SK-N-SH (cell line): ENCODE measurements around the gene SAP30L. TPM values are rescaled to one million over a fixed set of nuclear protein-coding genes. Genes with fewer than 3 reads are reported as not detected.

Experiments used
- CTCF ChIA-PET: fragments of 300-600, 350-600 bp; formaldehyde crosslinking; extraction: SDS; loops from one replicate; lab custom pipeline; 2021; lab: Yijun Ruan, JAX
- POLR2A ChIA-PET: fragments of 350-600 bp; sonication (Branson Sonifier 250); formaldehyde crosslinking; extraction: SDS; loops from one replicate; lab custom pipeline; 2020; ENCODE audit warnings: antibody characterized with exemption, inconsistent platforms; lab: Yijun Ruan, JAX
- DNase-seq: peaks from one replicate; pipeline ENCODE4 v3.0.0; 2012
- H2AFZ ChIP-seq: fragments of 200-600 bp; sonication (generic); 2 replicates; pipeline ENCODE4 v1.8.1; 2016; ENCODE audit warnings: antibody characterized with exemption, mild to moderate bottlenecking, low read depth
- H3F3A ChIP-seq: fragments of 200-600 bp; sonication (generic); replicated peaks from 2 replicates; pipeline ENCODE3; 2016; ENCODE audit warnings: antibody characterized with exemption, mild to moderate bottlenecking; ENCODE audit not compliant: insufficient read depth
- H3K27ac ChIP-seq, 2 experiments: fragments of 200-500 bp in 1 of 2; fragments of 200-600 bp in 1 of 2; sonication (Bioruptor generic) in 1 of 2; sonication (generic), shearing (Covaris generic) in 1 of 2; 2 replicates each; pipeline versions ENCODE4 v1.5.1 to v1.6.1; 2014 to 2016; ENCODE audit warnings: low read depth in 2 of 2, inconsistent platforms in 1 of 2, low read length in 1 of 2, mild to moderate bottlenecking in 1 of 2, mixed read lengths in 1 of 2
- H3K27me3 ChIP-seq: fragments of 200-600 bp; sonication (generic), shearing (Covaris generic); 2 replicates; pipeline ENCODE4 v1.6.1; 2016; ENCODE audit warnings: mixed run types; ENCODE audit not compliant: insufficient read depth
- H3K36me3 ChIP-seq, 2 experiments: fragments of 200-500 bp in 1 of 2; fragments of 200-600 bp in 1 of 2; sonication (Bioruptor generic) in 1 of 2; sonication (generic) in 1 of 2; replicated peaks in 1 of 2; 2 replicates each; pipeline versions ENCODE3 to v1.5.1; 2014 to 2016; ENCODE audit warnings: low read length in 1 of 2, mild to moderate bottlenecking in 1 of 2; ENCODE audit not compliant: insufficient read depth in 2 of 2, control insufficient read depth in 1 of 2
- H3K4me1 ChIP-seq, 2 experiments: fragments of 200-500 bp in 1 of 2; fragments of 200-600 bp in 1 of 2; sonication (Bioruptor generic) in 1 of 2; sonication (generic), shearing (Covaris generic) in 1 of 2; 2 replicates each; pipeline versions ENCODE4 v1.5.1 to v1.6.1; 2014 to 2016; ENCODE audit warnings: low read depth in 1 of 2, low read length in 1 of 2, mixed run types in 1 of 2; ENCODE audit not compliant: insufficient read depth in 2 of 2, control insufficient read depth in 1 of 2
- H3K4me2 ChIP-seq: fragments of 200-600 bp; sonication (generic), shearing (Covaris generic); 2 replicates; pipeline ENCODE4 v1.6.1; 2017; ENCODE audit warnings: mixed run types
- H3K4me3 ChIP-seq, 2 experiments: fragments of 200-500 bp in 1 of 2; fragments of 200-600 bp in 1 of 2; sonication (Bioruptor generic) in 1 of 2; sonication (generic), shearing (Covaris generic) in 1 of 2; 2 replicates each; pipeline versions ENCODE4 v1.5.1 to v1.8.1; 2014 to 2016; ENCODE audit warnings: low read depth in 2 of 2, inconsistent platforms in 1 of 2, low read length in 1 of 2, mild to moderate bottlenecking in 1 of 2, mixed read lengths in 1 of 2, moderate library complexity in 1 of 2
- H3K79me2 ChIP-seq: fragments of 200-600 bp; sonication (generic); 2 replicates; pipeline ENCODE4 v1.8.1; 2017; ENCODE audit warnings: mild to moderate bottlenecking; ENCODE audit not compliant: insufficient read depth
- H3K9ac ChIP-seq: fragments of 200-600 bp; sonication (generic); 2 replicates; pipeline ENCODE4 v1.6.1; 2017; ENCODE audit warnings: mixed run types
- H3K9me2 ChIP-seq: fragments of 200-600 bp; sonication (generic); 2 replicates; pipeline ENCODE4 v1.6.1; 2017; ENCODE audit warnings: mixed run types
- H3K9me3 ChIP-seq: fragments of 200-600 bp; sonication (generic); 2 replicates; pipeline ENCODE4 v1.6.1; 2017; ENCODE audit warnings: mixed run types, mild to moderate bottlenecking, moderate library complexity
- H4K20me1 ChIP-seq: fragments of 200-600 bp; sonication (generic); 2 replicates; pipeline ENCODE4 v1.6.1; 2017; ENCODE audit warnings: mild to moderate bottlenecking, mixed run types; ENCODE audit not compliant: insufficient read depth
- CHD2 ChIP-seq: fragments of 150-350 bp; IDR thresholded peaks from 2 replicates; pipeline ENCODE4 v1.6.1; 2018; ENCODE audit warnings: low read length; ENCODE audit not compliant: partially characterized antibody
- ELF1 ChIP-seq: IDR thresholded peaks from 2 replicates; pipeline ENCODE4 v1.4.0; 2012
- EP300 ChIP-seq, 2 experiments: IDR thresholded peaks; 2 replicates each; pipeline versions ENCODE4 v1.4.0 to v1.6.1; 2012; ENCODE audit warnings: borderline replicate concordance in 1 of 2, low read depth in 1 of 2, low read length in 1 of 2
- GATA2 ChIP-seq: sonication (generic); formaldehyde crosslinking; IDR thresholded peaks from 2 replicates; pipeline ENCODE4 v1.5.0; 2020; ENCODE audit warnings: mild to moderate bottlenecking, missing genetic modification reagents
- POLR2AphosphoS5 ChIP-seq: IDR thresholded peaks from 2 replicates; pipeline ENCODE4 v1.6.1; 2012; ENCODE audit warnings: low read depth, low read length
- RCOR1 ChIP-seq: fragments of 150-350 bp; IDR thresholded peaks from 2 replicates; pipeline ENCODE4 v1.6.1; 2017; ENCODE audit warnings: antibody characterized with exemption, low read length
- RFX5 ChIP-seq: IDR thresholded peaks from 2 replicates; pipeline ENCODE4 v1.6.1; 2012; ENCODE audit warnings: mild to moderate bottlenecking, improper control_type of control experiment, low read length
- SIN3A ChIP-seq: IDR thresholded peaks from 2 replicates; pipeline ENCODE4 v1.6.1; 2012; ENCODE audit warnings: low read depth, mild to moderate bottlenecking, low read length, moderate library complexity, borderline replicate concordance
- WGBS: methylation state at CpG from one replicate; pipeline ENCODE4 v1.1.6; 2017; ENCODE audit warnings: low lambda C conversion rate; 5-methylcytosine and 5-hydroxymethylcytosine counted together
- polyA plus RNA-seq, 3 experiments: library from polyadenylated mRNA; depleted of rRNA; stranded (reverse); fragments of >200 nt; gene quantifications; 2 replicates each; pipeline ENCODE4 v1.2.3, GENCODE V29; 2012
- TF ChIP-seq, protein P1 (sequence below): IDR thresholded peaks from 2 replicates; pipeline ENCODE4 v1.4.0; 2012; ENCODE audit warnings: low read depth, borderline replicate concordance
- TF ChIP-seq, protein P2 (sequence below): IDR thresholded peaks from 2 replicates; pipeline ENCODE4; 2012

The SAP30L gene
- polyA plus RNA-seq, 1 of the 3 experiments (the other 2 are of a cell fraction): 26.6 TPM

- H3K36me3 ChIP-seq: peaks cover 41 to 59% of the 10 kb centered on the region in 2 experiments
- CTCF ChIA-PET: interaction anchor here (1.4 to 2.5 kb wide), 3 partner anchors 10 to 30 kb away, joined by 3 to 17 read pairs (median 8); no protein-coding TSS in a partner anchor
Observed at GRCh38 chr5:154451957-154452356, 6.2 kb downstream of the SAP30L start.

GRCh38 chr5:154455585-154455984 lies 9.8 kb downstream of the SAP30L start:
- Histone ChIP-seq H3K4me3 (no peak overlapping the region), H3F3A (no peaks in the 10 kb centered on the region), H3K9me3 (no peaks in the 10 kb centered on the region), H4K20me1 (no peaks in the 10 kb centered on the region), H3K4me1 (peaks cover 0 to 7% of the 10 kb centered on the region in 2 experiments; a peak in 1 of 4 replicates), H3K27ac (no peak overlapping the region), H2AFZ (no peak overlapping the region), H3K9me2 (no peaks in the 10 kb centered on the region), H3K36me3 (peaks cover 41 to 78% of the 10 kb centered on the region in 2 experiments)
- WGBS: 96% methylated on average over 5 of the region's 5 CpGs
- TF ChIP-seq, protein P1, sequence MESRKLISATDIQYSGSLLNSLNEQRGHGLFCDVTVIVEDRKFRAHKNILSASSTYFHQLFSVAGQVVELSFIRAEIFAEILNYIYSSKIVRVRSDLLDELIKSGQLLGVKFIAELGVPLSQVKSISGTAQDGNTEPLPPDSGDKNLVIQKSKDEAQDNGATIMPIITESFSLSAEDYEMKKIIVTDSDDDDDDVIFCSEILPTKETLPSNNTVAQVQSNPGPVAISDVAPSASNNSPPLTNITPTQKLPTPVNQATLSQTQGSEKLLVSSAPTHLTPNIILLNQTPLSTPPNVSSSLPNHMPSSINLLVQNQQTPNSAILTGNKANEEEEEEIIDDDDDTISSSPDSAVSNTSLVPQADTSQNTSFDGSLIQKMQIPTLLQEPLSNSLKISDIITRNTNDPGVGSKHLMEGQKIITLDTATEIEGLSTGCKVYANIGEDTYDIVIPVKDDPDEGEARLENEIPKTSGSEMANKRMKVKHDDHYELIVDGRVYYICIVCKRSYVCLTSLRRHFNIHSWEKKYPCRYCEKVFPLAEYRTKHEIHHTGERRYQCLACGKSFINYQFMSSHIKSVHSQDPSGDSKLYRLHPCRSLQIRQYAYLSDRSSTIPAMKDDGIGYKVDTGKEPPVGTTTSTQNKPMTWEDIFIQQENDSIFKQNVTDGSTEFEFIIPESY: no peak
- TF ChIP-seq, all 33 proteins: peak for 0
- Histone ChIP-seq H3K27me3 (no peaks in the 10 kb centered on the region), H3K4me2 (no peak overlapping the region), H3K79me2 (peaks cover 12% of the 10 kb centered on the region; the same call in 1 of the 2 replicates), H3K9ac (no peak overlapping the region)
- ChIA-PET POLR2A (no interaction called here), CTCF (interaction anchor here (1.0 to 1.2 kb wide), 2 partner anchors 11 to 195 kb away, joined by 3 read pairs; no protein-coding TSS in a partner anchor)
- DNase-seq: no peak

More at GRCh38 chr5:154451957-154452356, 6.2 kb downstream of the SAP30L start:
- Histone ChIP-seq H3F3A (no peaks in the 10 kb centered on the region), H3K9me3 (no peaks in the 10 kb centered on the region), H3K27me3 (no peaks in the 10 kb centered on the region)
- TF ChIP-seq, protein P2, sequence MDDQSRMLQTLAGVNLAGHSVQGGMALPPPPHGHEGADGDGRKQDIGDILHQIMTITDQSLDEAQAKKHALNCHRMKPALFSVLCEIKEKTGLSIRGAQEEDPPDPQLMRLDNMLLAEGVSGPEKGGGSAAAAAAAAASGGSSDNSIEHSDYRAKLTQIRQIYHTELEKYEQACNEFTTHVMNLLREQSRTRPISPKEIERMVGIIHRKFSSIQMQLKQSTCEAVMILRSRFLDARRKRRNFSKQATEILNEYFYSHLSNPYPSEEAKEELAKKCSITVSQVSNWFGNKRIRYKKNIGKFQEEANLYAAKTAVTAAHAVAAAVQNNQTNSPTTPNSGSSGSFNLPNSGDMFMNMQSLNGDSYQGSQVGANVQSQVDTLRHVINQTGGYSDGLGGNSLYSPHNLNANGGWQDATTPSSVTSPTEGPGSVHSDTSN: no peak
- TF ChIP-seq POLR2AphosphoS5: no peak
- TF ChIP-seq ELF1: no peak
- TF ChIP-seq CHD2: no peak
- TF ChIP-seq GATA2: no peak
- no peak for TF ChIP-seq SIN3A
- no peak for TF ChIP-seq RFX5
- TF ChIP-seq, protein P1: no peak
- no peak for TF ChIP-seq RCOR1
- TF ChIP-seq EP300 (IDR thresholded peaks at IDR 0.05; ENCODE audit: borderline replicate concordance in 1 of 2, low read depth in 1 of 2, low read length in 1 of 2): no peak
- TF ChIP-seq, all 33 proteins: peak for 0
- H4K20me1 ChIP-seq: peaks cover 30% of the 10 kb centered on the region
- H3K9me2 ChIP-seq: no peaks in the 10 kb centered on the region
- no peak overlapping the region for H3K27ac ChIP-seq
- POLR2A ChIA-PET: no interaction called here
- DNase-seq: no peak
- H3K9ac ChIP-seq: no peak overlapping the region
- H3K4me1 ChIP-seq: peaks cover 0 to 10% of the 10 kb centered on the region in 2 experiments; a peak in 3 of 4 replicates
- no peak overlapping the region for H3K4me2 ChIP-seq
- no peak overlapping the region for H2AFZ ChIP-seq
- H3K4me3 ChIP-seq: no peak overlapping the region
- peaks cover 47% of the 10 kb centered on the region for H3K79me2 ChIP-seq
- 94% methylated on average over 8 of the region's 8 CpGs for WGBS
